Measurements from ENCODE around the gene USP32.

Gene USP32

GRCh38 chr17:60134396-60135150 is 257.4 kb downstream of the USP32 start:
- DNase-seq (ENCODE audit: low read depth), result peak; percentile 65

GRCh38 chr17:60130466-60130865 is 261.5 kb downstream of the USP32 start:
- no peak for DNase-seq (ENCODE audit: low read depth)

GRCh38 chr17:60129164-60129563 is 262.8 kb downstream of the USP32 start:
- DNase-seq (ENCODE audit: low read depth), result no peak

Data from ELR (cell line).